Smooth muscle cell of the pulmonary artery (primary cell): ENCODE results near the gene C2orf78. TPM values are rescaled to one million over a fixed set of nuclear protein-coding genes. Genes with fewer than 3 reads are reported as not detected.

Experiments
- total RNA-seq: library from RNA; depleted of rRNA; stranded (reverse); fragments of >200 nt; gene quantifications from 2 replicates; pipeline ENCODE4 v1.2.3, GENCODE V29; 2014

Gene C2orf78, protein sequence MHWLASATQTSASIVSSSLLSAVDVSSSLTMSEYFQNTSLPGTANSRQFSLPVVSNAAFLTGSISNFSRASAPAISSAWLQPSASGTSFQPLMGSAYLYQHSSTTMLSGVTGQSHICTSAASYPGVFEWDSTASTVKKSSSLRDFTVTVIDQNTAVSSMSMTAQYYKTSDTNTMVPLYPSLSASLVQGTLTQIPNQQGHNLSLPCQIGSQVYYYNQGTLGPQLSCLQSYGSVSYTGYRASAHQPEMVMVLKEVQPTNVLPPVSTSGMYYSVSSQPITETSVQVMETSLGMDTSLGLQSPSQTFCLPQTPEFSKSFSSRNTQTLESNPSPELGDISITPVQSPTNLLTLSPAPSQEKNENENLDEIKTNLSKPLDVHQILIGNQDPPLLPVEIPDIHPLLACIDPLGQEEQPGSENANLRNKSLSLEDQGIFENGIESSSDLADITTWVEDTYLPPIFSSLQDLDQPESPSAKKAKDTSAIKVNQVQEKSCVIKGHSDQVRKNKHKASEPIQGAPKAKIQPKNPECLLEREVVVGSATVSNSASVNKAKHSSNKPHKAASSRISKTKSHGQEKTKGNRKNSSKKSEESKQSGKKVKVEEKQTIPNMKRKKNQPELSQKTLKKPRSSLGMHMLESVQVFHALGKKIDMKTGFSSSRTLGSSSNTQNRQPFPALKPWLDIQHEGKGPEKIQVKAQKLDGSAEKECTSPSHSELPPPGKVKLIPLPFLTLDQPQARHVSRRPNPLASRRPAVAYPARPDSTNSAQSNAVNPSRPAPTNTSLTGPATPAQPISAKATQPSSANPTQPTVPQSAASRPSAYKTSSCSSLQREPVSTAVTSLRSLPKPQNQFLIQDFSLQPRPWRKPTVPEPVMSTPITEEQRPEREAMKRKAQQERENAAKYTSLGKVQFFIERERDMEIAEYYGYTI
- not detected in 2 replicates for total RNA-seq

DNA sequence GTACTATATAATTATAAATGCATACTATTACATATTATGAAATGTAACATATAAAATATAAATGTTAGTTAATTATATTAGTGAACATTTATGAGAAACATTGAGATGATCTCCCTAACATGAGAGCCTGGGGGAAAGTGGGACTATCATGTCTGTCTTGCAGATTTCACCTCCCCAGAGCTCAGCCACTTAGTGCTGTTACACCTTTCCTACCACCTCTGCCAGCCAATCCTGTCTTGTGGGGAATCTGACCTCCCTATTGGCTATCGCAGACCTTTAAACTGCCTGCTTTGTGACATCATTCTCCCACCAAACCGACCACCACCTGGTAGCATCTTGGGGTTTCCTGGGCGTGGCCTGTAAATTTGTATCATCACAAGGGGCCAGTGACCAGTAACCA lies at the start of gene C2orf78:
C2orf78 (plus strand) TSS at position 301 of the 400 bp plus-strand sequence. CDS start 127 bp downstream, outside the sequence.

DNA sequence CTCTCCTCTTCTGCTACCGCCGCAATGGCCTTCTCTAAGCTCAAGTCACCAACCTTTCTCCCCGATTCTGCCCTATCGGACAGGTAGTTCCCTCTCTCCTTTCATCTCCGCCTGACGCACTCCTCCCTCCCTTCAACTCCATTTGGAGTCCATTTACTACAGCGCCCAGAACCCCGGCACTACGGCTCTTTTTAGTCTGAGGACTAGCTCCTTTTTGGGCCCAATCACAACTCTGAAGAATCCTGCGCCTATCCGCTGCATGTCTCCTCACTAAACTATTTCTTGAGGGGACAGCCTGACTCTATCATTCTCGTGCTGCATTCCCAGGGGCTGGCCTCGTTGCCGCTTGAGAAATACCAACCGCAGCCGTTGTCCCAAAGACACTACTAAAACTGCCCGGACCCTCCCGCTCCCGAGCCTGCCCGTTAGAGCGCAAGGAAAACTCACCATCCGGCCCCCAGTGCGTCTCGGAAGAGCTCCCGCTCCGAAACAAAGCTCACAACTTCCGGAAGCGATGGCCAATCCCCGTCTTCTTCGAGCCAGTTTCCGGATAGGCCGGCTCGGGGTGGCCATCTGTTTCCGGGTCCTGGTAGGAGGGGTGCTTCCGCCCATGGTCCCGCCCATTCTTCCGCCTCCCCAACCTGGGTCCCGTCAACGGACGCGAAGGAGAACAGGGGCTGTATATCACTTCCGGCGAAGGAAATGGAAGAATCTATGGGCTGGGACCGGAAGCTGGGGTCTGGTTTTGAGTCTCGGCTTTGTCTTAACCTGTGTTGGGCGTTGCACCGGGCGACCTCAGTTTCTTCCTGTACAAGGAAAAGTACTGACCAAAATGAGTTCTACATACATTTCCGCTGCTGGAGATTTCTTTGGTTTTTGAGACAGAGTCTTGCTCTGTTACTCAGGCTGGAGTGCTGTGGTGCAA lies 46.9 kb upstream of the C2orf78 start, which contains the start of gene TPRKB:
TPRKB (minus strand) TSS at position 491 of the 925 bp plus-strand sequence. CDS start 2,776 bp downstream, outside the sequence.

DNA sequence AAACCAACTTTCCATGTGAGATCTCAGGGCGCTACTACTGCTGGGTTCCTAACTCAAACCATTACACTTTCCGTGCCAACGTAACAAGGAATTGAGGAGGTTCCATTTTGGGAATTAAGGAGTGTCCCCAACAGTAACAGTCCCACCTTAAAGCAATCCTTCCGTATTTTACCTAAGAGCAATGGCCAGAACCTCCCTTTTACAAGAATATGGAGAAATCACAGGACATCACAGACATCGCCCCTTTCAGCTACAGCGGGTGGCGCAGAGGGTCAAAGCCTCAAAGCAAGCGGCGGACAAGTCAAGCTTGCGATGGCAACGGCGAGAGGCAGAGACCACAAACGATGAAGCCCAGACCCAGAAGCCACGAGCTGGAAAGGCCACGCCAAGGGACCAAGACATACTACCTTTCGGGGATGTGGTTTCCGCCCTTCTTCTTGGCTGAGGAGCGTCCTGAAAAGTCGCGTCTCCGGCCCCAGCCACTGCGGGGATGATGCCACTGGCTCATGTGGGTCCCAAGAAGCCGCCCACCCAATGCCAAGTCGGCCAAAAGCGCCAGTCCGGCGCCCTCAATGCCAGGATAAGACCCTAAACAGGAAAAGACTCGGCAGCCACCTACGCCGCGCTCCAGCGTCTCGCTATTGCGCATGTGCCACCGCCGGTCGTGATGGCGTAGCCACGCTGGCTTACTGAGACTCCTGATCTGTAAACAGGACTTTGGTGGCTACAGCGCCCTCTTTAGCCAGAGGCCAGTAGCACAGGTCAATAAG lies 4.3 kb upstream of the C2orf78 start, which contains the start of gene DUSP11:
DUSP11 (minus strand) TSS at position 637 of the 770 bp plus-strand sequence; CDS start at position 508, 129 bp downstream.

DNA sequence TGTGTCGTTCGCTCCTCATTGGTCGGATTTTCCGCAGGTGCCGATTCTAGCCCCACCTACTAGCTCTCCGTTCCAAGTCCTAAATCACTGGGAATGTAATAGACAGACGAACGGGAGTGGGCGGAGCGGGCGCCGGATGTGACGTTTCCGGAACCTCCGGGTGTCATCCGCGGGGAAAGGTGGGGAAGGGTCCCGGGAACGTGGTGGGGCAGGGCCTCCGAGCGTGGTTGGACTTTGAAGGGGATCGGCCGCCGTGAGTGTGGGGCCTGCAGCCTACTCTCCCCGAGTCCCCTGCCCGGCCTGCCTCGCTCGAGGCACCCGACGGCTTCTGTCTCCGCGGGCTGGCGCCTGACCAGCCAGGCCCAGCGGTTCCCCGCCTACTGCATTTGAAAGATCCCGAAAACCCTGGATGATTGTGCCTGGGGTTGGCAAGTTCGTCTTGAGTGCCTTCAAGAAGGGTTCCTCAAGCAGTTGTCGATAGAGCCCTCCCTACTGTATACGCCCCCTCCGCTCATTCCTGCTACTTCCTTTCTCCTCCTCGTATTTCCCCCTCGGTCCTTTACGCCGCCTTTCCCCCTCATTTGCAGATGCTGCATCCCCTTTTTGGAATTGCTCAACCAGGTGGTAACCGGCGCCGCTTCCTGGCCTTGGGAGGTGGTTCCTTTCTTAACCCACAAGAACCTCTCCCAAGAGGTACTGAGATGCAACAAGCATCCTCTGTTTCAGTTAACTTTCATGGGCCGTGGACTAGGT lies 45.0 kb downstream of the C2orf78 start, which contains the start of gene STAMBP:
STAMBP (plus strand) TSS at position 144 of the 753 bp plus-strand sequence. CDS start 1,896 bp downstream, outside the sequence.

Other genes with a start within 250 kb of the C2orf78 start
- not detected in 2 replicates for gene NAT8, start 141.8 kb upstream of the C2orf78 start, total RNA-seq
- 10.1 and 11.9 TPM in 2 replicates for gene TPRKB, start 46.8 kb upstream of the C2orf78 start, total RNA-seq
- gene DUSP11, start 4.1 kb upstream of the C2orf78 start, total RNA-seq, result 19.6 and 20.3 TPM in 2 replicates
- gene STAMBP, start 44.8 kb downstream of the C2orf78 start, total RNA-seq, result 26.5 and 29.1 TPM in 2 replicates
- gene ACTG2, start 108.8 kb downstream of the C2orf78 start, total RNA-seq, result 32.7 and 43.4 TPM in 2 replicates
- gene DGUOK, start 142.7 kb downstream of the C2orf78 start, total RNA-seq, result 43.9 and 50.7 TPM in 2 replicates
- 4.5 and 5.4 TPM in 2 replicates for gene TET3, start 200.7 kb downstream of the C2orf78 start, total RNA-seq